ENCODE data around the gene PEAK3.

PEAK3 gene

DNA sequence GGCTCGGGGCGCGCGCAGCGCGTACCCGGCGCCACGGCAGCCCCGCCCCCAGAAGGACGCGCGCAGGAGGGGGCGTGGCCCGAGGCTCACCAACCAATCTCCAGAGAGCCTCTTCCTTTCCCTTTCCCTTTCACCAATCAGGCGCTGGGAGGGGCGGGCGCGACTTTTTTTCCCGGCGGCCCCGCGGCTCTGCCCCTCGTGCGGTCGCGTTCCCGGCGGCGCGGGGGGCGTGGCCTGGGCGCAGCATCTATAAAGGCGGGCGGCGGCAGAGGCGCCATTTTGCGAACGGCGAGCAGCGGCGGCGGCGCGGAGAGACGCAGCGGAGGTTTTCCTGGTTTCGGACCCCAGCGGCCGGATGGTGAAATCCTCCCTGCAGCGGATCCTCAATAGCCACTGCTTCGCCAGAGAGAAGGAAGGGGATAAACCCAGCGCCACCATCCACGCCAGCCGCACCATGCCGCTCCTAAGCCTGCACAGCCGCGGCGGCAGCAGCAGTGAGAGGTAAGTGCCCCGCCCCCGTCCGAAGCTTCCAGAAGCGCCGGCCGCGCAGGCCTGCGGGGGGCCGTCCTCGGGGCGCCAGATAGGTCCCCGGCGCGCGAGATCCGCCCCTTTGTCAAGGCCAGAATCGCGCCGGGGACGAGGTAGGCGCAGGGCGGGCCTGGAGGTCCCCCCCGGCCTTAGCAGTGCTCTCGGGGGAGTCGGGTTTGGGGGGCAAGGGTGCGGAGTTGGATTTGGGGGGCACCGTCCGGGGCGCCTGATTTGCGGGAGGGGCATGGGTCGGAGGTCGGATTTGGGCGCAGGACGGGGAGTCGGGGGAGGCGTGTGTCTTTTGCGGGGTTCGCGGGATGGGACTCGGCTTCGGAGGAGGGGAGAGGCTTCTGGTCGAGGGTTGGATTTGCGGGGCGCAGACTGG lies 12.5 kb downstream of the PEAK3 start:
- peak; percentile 93 for DNase-seq

DNA sequence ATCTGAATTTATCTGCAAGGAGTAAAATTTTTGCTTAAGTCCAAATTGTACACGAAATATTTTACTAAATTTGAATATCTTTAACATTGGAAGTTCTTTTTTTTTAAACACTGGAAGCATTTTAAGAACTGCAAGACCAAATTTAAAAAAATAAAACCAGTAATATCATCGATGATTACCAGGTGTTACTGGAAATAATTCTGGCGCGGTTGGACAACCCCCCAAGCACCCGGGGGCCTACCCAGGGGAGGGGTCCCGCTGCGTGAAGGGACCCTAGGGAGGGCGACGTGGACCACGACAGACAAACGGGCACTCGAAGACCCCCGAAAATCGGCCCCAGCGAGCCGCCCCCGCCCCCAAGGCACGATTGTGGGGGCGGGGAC lies 13.1 kb downstream of the PEAK3 start:
- DNase-seq, result no peak

DNA sequence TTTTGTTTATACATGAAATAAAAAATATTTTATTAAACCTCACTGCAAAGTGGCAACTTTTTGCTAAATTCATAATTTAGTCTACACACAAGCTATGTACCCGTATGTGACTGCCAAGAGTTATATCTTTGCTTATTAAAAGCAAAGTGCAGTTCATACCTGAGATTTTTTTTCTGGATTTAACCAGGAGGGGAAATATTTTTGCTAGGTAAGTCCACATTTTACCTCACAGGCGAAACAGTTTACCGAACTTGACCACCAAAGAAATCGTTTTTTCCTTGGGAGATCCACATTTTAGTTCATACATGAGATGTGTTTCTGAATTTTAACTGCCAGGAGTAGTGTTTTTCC lies 13.5 kb downstream of the PEAK3 start:
- no peak for DNase-seq

DNA sequence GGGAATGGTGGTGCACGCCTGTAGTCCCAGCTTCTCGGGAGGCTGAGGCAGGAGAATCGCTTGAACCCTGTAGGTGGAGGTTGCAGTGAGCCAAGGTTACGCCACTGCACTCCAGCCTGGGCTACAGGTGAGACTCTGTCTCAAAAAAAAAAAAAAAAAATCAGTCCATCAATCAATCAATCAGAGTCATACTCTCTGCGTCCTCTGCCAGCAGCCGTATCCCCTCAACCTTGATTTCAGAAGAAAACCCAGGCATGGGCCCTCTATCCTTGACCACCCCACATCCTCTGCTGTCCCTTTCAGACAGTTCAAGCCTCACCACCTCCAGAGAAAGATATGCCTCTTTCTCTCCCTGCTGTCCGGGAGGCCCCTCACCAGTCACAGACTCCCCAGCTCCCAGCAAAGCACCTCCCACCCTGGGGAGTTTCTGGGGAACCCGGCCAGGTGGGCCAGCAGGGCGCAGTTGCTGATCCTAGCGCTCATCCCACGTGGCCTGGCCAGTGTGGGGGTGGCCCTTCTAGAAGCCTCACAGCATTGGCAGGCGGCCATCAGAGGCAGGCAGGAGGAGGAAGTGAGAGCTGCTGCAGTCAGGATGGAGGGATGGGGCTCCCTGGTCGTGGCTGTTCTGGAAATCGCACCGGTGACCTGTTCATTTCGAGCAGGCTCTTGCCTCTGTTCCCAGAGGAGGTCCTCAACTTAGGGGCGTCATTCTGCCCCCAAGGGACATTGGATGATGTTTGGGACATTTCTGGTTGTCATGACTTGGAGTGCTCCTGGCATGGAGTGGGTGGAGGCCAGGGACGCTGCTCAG lies 15.6 kb downstream of the PEAK3 start:
- DNase-seq, result peak; percentile 76

DNA sequence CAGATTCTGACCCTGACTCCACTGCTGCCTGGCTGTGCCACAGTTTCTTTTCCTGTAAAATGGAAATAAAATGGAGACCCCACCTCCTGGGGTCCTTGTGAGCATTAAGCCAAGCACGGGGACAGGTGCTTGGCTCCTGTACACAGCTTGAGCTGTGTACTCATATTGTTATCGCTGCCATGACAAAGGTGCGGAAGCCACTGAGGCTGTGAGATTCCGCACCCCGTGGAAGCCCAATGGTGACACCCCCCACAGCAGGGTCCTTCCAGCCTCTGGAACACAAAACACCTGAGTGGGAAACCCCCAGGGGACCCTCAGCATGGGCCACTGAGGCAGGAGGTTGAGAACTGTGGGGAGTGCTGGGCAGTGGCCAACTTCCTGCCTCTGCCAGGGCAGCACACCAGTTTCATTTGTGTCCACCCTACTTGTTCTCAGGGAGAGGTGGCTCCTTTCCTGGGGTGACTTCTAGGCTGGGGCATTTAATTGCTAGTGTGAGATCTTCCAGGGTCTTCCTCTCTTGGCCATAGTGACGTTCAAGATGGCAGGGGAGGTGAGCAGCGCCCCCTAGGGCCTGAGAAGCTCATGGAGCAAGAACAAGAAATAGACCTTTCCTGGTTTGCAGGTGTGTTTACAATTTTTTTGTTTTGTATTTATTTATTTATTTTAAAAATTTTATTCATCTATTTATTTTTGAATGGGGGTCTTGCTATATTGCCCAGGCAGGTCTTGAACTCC lies 20.4 kb downstream of the PEAK3 start:
- peak; percentile 15 for DNase-seq

DNA sequence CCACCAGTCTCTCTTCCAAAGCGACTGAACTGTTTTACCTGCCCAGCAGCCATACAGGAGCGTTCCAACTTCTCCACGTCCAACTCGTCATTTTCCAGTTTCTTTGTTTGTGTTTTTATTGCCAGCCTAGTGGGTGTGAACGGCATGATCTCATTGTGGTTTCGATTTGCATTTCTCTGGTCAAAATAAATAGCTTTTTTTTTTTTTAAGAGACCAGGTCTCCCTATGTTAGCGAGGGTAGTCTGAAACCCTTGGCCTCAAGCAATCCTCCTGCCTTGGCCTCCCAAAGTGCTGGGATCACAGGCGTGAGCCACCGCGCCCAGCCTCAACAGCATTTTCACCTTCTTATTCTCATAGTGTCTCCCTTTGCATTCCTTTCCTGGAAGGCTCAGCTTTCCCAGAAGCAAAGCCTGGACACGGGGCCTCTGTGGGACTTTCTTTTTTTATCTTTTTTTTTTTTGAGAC lies 21.6 kb downstream of the PEAK3 start:
- no peak for DNase-seq

DNA sequence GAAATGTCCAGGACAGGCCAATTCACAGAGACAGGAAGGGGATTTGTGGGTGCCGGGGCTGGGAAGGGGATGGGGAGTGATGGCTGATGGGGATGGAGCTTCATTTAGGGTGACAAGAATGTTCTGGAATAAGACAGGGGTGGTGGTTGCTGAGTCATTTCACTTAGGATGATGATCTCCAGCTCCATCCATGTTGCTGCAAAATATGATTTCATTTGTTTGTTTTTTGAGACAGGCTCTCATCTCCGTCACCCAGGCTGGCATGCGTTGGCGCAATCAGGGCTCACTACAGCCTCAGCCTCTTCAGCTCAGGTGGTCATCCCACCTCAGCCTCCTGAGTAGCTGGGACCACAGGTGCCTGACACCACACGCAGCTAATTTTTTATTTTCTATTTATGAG lies 22.6 kb downstream of the PEAK3 start:
- no peak for DNase-seq

DNA sequence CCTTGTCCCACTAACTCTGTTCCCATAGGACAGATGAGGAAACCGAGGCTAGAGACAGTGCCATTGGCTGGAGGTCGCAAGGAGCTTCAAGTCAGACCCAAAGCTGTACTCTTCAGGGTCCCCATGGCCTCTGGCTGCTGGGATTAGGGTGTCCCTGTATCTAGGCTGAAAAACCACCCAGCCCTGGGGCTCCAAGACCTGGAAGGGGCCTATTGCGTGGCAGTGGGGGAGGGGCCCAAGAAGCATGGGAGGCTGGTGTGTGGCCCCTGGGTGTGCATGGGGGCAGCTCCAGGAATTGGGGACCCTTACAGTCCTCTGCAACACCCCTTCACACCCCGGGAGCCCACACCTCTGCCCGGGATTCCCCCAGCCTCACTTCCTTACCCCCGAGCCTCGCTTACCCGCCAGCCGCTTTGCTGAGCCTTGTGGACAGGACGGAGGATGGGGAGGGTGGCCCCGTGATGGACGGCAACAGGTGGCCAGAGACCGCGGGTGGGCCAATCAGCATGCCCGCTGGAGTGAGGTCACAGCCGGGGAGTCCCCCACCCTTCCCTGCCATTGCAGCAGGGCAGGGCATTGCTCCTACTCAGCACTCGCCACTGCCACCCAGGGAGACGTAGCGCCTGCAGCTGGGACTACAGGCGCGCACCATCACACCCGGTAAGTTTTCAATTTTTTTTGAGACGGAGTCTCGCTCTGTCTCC lies 25.8 kb downstream of the PEAK3 start, which contains the start of gene JSRP1:
Gene JSRP1 (minus strand): TSS at position 436 of the 704 bp plus-strand sequence. CDS start 1,103 bp downstream, outside the sequence.
- DNase-seq, result no peak

DNA sequence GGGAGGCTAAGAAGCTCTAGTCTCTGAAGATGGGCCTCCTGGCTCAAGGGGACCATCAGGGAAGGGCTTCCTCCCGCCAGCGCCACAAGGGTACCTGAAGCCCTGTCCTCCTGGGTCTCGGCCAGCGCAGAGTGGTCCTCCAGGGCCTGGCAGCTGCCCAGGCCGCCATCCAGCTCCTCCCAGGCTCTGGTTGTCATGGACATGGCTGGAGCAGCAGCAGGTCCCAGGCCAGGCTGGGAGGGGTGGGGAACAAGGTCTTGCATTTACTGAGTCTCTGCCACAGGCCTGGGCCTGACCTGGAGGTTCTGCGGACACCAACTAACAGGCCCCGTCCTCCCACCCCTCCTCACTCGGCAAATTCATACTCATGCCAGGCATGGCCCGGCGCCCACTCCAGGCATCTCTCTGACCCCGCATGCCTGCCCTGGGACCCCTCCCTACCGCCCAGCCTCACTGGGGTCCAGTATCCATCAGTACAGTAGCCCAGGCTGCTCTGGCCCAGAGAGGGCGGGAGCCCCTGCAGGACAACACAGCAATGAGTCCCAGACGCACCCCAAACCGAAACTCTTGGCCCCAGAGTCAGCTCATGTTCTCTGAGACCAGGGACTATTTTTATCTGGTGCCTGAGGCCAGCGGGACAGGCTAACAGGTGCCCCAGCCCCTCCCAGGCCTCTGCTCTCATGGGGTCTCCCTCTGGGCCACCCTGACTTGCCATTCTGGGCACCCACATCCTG lies 26.7 kb downstream of the PEAK3 start:
- DNase-seq, result no peak

DNA sequence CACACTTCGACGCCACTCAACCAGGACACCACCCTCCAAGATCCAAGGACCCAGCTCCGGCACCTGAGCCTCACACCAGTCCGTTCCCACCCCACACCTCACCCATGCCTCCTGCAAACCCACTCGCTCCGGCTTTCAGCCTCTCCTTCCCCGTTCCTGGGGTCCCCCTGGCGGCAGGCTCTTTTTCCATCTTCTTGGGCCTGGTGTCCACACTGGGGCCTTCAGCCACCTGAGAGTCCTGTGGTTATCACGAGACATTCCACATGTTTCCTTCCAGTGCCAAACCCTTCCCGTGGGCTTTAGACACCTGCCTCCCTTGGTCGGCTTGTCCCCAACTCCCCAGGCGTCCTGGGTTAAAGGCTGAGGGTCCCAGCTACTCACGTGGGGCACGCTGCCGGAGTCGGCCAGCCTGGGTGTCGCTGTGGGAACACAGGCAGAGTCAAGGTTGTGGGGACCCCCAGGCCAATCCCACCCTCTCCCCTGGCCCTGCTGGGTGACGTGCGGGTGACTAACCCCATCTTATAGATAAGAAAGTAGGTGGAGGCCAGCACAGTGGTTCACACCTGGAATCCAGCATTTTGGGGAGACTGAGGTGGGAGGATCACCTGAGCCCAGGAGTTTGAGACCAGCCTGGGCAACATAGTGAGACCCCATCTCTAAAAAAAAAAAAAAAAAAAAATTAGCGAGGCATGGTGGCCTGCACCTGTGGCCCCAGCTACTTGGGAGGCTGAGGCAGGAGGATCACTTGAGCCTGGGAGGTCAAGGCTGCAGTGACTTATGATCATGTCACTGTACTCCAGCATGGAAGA lies 27.7 kb downstream of the PEAK3 start:
- DNase-seq, result no peak

DNA sequence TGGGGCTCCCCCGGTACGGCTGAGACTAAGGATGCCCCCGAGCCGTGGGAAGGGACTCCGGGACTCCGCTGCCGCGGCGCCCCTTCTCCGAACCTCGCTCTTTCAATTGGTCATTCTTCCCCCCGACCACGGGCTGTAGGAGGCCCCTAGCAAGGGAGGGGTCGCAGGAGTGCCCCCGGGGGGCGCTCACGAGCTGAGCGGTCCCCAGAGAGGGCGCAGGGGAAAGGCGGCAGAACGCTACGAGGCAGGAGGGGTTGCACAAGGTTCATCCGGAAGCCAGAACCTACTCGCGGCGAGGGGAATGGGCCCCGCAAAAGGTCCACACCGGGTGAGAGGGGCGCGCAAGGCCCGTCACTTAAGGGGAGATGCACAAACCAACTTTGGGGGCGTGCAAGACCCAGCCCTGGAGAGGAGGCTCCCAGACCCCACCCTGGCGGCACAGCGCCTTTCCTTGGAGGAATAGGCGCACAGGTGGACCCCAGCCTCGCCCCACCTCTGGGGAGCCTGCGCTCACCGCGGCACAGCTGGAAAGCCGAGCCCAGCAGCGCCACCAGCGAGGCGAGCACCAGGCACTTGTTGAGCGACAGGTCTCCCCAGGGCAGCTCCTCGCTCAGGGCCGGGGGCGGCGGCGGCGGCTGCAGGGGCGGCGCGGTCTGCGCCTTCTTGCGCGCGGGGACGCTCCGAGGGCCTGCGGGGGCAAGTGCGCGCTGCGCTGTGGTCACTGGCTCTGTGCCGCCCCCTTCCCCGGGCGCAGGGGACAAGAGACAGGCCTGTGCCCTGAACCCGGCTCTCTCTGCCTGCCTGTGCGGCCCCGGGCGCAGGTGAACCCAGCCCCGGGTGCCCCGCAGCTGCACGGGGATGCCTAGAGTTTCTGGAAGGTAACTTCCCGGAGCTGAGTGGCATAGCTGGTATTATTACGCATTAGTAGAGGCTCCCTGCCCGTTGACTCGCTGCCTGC lies 28.6 kb downstream of the PEAK3 start:
- DNase-seq, result no peak

DNA sequence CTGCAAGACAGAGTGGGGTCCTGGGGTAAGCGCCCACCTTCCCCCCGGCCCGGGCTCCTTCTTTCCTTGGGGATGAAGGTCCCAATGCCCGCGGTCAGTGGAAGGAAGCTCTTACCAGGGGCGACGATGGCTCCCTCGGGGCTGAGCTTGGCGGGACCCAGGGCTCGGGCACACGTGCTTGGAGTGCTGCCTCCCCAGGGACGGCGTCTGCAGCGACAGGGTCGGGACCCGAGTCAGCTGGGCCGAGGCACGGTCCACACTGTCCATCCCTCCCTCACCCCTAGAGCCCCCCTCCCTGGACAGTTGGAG lies 29.2 kb downstream of the PEAK3 start:
- DNase-seq, result no peak

DNA sequence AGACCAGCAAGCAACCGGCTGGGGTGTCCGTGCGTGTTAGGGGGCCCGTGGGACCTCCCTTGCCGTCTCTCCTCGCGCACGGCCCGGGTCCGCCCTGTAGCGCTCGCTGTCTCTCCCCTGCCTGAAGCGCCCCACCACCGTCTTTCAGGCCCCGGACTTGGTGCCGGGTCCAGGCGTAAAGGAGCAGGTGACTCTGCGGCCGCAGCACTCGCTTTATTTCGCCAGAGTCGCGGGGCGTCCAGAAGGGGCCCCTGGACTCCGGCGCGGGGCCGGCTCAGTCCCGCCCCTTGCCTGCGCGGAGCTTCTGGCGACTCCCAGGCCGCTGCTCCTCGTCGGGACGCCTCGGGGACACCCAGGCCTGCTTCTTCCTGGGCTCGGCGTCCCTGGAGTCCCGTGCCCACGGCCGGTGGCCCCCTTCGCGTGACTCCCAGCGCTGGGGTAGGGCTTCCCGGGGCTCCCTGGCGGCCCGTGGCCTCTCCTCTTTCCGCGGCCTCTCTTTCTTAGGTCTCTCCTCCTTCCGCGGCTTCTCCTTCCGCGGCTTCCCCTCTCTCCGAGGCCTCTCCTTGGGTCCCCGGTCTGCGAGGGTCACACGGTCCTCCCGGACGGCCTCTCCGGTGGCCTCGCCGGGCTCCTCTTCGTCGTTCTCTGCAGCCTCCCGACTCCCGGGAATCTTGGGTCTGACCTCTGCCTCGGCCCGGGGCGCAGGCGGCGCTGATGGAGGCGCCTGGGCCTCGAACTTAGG lies 29.7 kb downstream of the PEAK3 start:
- DNase-seq, result no peak

DNA sequence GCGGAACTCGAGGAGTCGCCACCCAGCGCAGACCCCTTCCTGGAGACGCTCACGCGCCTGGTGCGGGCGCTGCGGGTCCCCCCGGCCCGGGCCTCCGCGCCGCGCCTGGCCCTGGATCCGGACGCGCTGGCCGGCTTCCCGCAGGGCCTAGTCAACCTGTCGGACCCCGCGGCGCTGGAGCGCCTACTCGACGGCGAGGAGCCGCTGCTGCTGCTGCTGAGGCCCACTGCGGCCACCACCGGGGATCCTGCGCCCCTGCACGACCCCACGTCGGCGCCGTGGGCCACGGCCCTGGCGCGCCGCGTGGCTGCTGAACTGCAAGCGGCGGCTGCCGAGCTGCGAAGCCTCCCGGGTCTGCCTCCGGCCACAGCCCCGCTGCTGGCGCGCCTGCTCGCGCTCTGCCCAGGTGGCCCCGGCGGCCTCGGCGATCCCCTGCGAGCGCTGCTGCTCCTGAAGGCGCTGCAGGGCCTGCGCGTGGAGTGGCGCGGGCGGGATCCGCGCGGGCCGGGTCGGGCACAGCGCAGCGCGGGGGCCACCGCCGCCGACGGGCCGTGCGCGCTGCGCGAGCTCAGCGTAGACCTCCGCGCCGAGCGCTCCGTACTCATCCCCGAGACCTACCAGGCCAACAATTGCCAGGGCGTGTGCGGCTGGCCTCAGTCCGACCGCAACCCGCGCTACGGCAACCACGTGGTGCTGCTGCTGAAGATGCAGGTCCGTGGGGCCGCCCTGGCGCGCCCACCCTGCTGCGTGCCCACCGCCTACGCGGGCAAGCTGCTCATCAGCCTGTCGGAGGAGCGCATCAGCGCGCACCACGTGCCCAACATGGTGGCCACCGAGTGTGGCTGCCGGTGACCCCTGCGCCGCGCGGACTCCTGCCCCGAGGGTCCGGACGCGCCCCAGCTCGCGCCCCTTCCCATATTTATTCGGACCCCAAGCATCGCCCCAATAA lies 30.6 kb downstream of the PEAK3 start:
- DNase-seq, result no peak

DNA sequence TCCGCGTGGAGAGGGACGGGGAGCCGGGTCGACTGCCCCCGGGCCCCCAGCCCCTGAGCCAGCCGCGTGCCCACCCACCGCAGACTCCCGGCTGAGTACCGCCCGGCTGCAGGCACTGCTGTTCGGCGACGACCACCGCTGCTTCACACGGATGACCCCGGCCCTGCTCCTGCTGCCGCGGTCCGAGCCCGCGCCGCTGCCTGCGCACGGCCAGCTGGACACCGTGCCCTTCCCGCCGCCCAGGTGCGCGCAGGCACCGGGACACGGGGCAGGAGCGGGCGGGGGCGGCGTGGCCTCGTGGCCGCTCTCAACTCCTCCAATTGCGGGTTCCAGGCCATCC lies 31.2 kb downstream of the PEAK3 start:
- no peak for DNase-seq

DNA sequence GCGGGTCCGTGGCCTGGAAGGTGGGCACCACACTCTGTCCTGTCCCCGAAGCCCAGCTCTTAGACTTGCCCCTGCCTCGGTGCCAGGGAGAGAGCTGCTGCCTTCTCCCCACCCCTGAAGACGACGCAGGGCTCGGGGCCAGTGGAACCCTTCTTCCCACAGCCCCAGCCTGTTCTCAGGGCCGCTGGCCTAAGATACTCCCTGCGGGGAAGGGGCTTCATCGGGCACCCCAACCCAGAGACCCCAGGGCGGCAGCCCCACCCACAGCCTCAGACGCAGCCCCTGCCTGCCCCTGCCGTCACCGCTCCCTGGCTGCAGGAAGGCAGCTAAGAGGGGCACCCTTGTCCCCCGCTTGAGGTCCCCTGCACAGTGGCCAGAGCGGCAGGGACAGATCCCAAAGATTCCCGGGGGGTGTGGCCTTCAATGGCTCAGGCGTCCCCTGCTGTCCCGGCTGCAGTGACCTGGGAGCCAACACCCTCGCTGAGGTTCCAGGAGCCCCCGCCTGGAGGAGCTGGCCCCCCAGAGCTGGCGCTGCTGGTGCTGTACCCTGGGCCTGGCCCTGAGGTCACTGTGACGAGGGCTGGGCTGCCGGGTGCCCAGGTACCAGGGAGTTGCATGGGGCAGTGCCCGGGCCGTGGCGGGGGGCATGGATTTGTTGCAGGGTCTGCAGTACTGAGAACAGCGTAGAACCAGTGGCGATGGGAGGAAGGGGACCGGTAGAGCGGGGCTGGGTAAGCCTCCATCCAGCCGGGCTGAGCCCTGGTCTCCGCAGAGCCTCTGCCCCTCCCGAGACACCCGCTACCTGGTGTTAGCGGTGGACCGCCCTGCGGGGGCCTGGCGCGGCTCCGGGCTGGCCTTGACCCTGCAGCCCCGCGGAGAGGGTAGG lies 31.9 kb downstream of the PEAK3 start:
- no peak for DNase-seq
